DND-41 (cell line): ENCODE results near the gene TREH.

ENCODE experiments used
- ATAC-seq: fragments of 200-7000 bp; cut with Tn5 transposase; 3 replicates; pipeline ENCODE4 v1.9.1; 2021; ENCODE audit warnings: low read depth; ENCODE audit not compliant: insufficient read depth
- DNase-seq: peaks from one replicate; pipeline ENCODE4 v3.0.0-alpha.2; 2020
- H2AFZ ChIP-seq: 2 replicates; pipeline ENCODE4 v1.6.0; 2012; ENCODE audit warnings: low read depth, low read length
- H3K27ac ChIP-seq: 2 replicates; pipeline ENCODE4 v1.5.1; 2012; ENCODE audit warnings: low read length, inconsistent platforms
- H3K27me3 ChIP-seq: fragments of 200-600 bp; sonication (generic); 2 replicates; pipeline ENCODE4 v1.6.0; 2012; ENCODE audit warnings: low read length, mild to moderate bottlenecking, inconsistent platforms; ENCODE audit not compliant: insufficient read depth, poor library complexity
- H3K36me3 ChIP-seq: 2 replicates; pipeline ENCODE4 v1.5.1; 2012; ENCODE audit warnings: low read length, inconsistent platforms; ENCODE audit not compliant: insufficient read depth
- H3K4me1 ChIP-seq: 2 replicates; pipeline ENCODE4 v1.5.1; 2012; ENCODE audit warnings: mild to moderate bottlenecking, low read length; ENCODE audit not compliant: insufficient read depth
- H3K4me2 ChIP-seq: 2 replicates; pipeline ENCODE4 v1.6.0; 2012; ENCODE audit warnings: mild to moderate bottlenecking, moderate library complexity, low read length, inconsistent platforms; ENCODE audit not compliant: insufficient read depth
- H3K4me3 ChIP-seq, 2 experiments: fragments of 200-600 bp in 1 of 2; shearing (Covaris generic) in 1 of 2; 2 replicates each; pipeline ENCODE4 v1.5.1; 2012 to 2016; ENCODE audit warnings: inconsistent platforms in 2 of 2, low read length in 2 of 2, mild to moderate bottlenecking in 2 of 2, low read depth in 1 of 2, moderate library complexity in 1 of 2
- H3K79me2 ChIP-seq: 2 replicates; pipeline ENCODE4 v1.6.0; 2012; ENCODE audit warnings: low read length, inconsistent platforms; ENCODE audit not compliant: insufficient read depth
- H3K9ac ChIP-seq: 2 replicates; pipeline ENCODE4 v1.6.0; 2012; ENCODE audit warnings: low read depth, mild to moderate bottlenecking, inconsistent platforms, low read length, moderate library complexity
- H3K9me3 ChIP-seq: 2 replicates; pipeline ENCODE4 v1.5.1; 2012; ENCODE audit warnings: low read length, moderate library complexity, mild to moderate bottlenecking, inconsistent platforms; ENCODE audit not compliant: insufficient read depth, severe bottlenecking
- H4K20me1 ChIP-seq: 2 replicates; pipeline ENCODE4 v1.6.0; 2012; ENCODE audit warnings: low read length; ENCODE audit not compliant: insufficient read depth
- CTCF ChIP-seq: IDR thresholded peaks from 2 replicates; pipeline ENCODE4 v1.5.1; 2012; ENCODE audit warnings: borderline replicate concordance, low read length, moderate library complexity, mild to moderate bottlenecking; ENCODE audit not compliant: poor library complexity, severe bottlenecking; ENCODE audit errors: extremely low read depth
- EZH2 ChIP-seq: IDR thresholded peaks from 3 replicates; pipeline ENCODE4 v1.6.1; 2012; ENCODE audit warnings: borderline replicate concordance, low read depth, mild to moderate bottlenecking, moderate library complexity, low read length, inconsistent platforms; ENCODE audit not compliant: severe bottlenecking

Gene TREH

GRCh38 chr11:118618991-118619375 is 60.5 kb downstream of the TREH start:
- no peak for ATAC-seq
- H3K4me1 ChIP-seq: peaks cover 14% of the 10 kb centered on the region
- no peak overlapping the region for H3K27ac ChIP-seq
- no peak overlapping the region for H3K4me2 ChIP-seq
- H3K79me2 ChIP-seq: no peaks in the 10 kb centered on the region
- H3K9ac ChIP-seq: no peak overlapping the region
- no peak overlapping the region for H3K4me3 ChIP-seq
- no peaks in the 10 kb centered on the region for H3K36me3 ChIP-seq
- H3K9me3 ChIP-seq: no peaks in the 10 kb centered on the region
- H2AFZ ChIP-seq: no peak overlapping the region
- H3K27me3 ChIP-seq: peaks cover 21% of the 10 kb centered on the region
- TF ChIP-seq EZH2: no peak
- TF ChIP-seq CTCF: no peak
- 0 out of 2 replicates have a peak, but pooled peaks cover 2% of the 10 kb centered on the region for H4K20me1 ChIP-seq
- DNase-seq: no peak

GRCh38 chr11:118618115-118618990 is 61.1 kb downstream of the TREH start:
- Histone ChIP-seq H4K20me1 (peaks cover 2% of the 10 kb centered on the region; the same call in 1 of the 2 replicates), H3K4me1 (peaks cover 14% of the 10 kb centered on the region), H3K36me3 (no peaks in the 10 kb centered on the region), H3K4me2 (no peak overlapping the region), H3K9ac (no peak overlapping the region), H3K4me3 (no peak overlapping the region), H3K27me3 (peaks cover 28% of the 10 kb centered on the region), H3K9me3 (no peaks in the 10 kb centered on the region), H2AFZ (no peak overlapping the region), H3K27ac (no peak overlapping the region), H3K79me2 (no peaks in the 10 kb centered on the region)
- DNase-seq (no peak), ATAC-seq (no peak)
- no peak for TF ChIP-seq CTCF
- no peak for TF ChIP-seq EZH2

GRCh38 chr11:118615976-118616371 is 63.5 kb downstream of the TREH start:
- DNase-seq: no peak
- no peak for TF ChIP-seq CTCF
- no peak for TF ChIP-seq EZH2
- Histone ChIP-seq H3K4me3 (no peak overlapping the region), H2AFZ (no peak overlapping the region), H3K9me3 (no peaks in the 10 kb centered on the region), H3K36me3 (no peaks in the 10 kb centered on the region), H4K20me1 (peaks cover 2% of the 10 kb centered on the region; the same call in 1 of the 2 replicates), H3K9ac (no peak overlapping the region), H3K4me2 (no peak overlapping the region), H3K4me1 (peaks cover 9% of the 10 kb centered on the region), H3K79me2 (no peaks in the 10 kb centered on the region), H3K27me3 (peaks cover 34% of the 10 kb centered on the region), H3K27ac (no peak overlapping the region)
- ATAC-seq: no peak
